Transverse colon (tissue), 4 donors: ENCODE results near the gene POLR2L.

Experiments used
- CTCF ChIP-seq, 5 experiments: fragments of 200-600 bp in 3 of 5; fragments of 450-650 bp in 2 of 5; sonication (generic) in 3 of 5; IDR thresholded peaks; 1 replicate in 2 of 5; 2 replicates in 3 of 5; pipeline ENCODE4 v1.5.1; 2016 to 2017; ENCODE audit warnings: antibody characterized with exemption in 5 of 5, inconsistent platforms in 3 of 5, mild to moderate bottlenecking in 2 of 5, moderate library complexity in 1 of 5
- POLR2A ChIP-seq: fragments of 450-650 bp; IDR thresholded peaks from one replicate; pipeline ENCODE4 v1.6.1; 2016; ENCODE audit warnings: antibody characterized with exemption, mild to moderate bottlenecking, moderate library complexity
- POLR2AphosphoS5 ChIP-seq, 3 donors: sonication (generic); formaldehyde crosslinking; IDR thresholded peaks; one replicate each; pipeline ENCODE4 v1.6.1; 2016; ENCODE audit warnings: antibody characterized with exemption in 3 of 3

DNA sequence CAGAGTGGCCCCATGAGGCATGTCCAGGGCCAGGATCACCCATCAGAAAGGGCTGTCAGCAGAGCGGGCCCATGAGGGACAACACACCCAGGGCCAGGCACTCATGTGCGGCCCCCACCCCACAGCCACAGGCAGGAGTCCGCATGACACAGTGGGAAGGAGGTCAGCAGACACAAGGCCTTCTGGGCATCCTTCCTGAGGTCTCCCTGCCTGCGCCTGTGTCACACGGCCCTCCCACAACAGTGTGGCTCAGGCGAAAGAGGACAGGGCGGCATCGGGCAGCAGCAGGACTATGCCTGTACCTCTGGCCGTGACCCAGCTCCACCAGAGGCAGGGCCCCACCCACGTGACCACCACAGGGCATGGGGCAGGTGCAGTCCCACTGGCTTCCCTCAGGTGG, 41.2 kb upstream of the POLR2L start:
- no peak for TF ChIP-seq POLR2AphosphoS5 (IDR thresholded peaks at IDR 0.05)
- no peak for TF ChIP-seq CTCF (IDR thresholded peaks at IDR 0.05)
- no peak for TF ChIP-seq POLR2A
